Mammary epithelial cell (primary cell): Measurements from ENCODE around the gene PARD3.

Experiments used
- CTCF ChIP-seq, 2 donors: IDR thresholded peaks in 1 of 2; conservative IDR thresholded peaks in 1 of 2; 2 replicates each; pipeline ENCODE4 v1.5.1; 2011 to 2012; ENCODE audit warnings: inconsistent platforms in 2 of 2, low read length in 2 of 2, mild to moderate bottlenecking in 2 of 2, control low read depth in 1 of 2, low read depth in 1 of 2; ENCODE audit not compliant: insufficient read depth in 1 of 2; ENCODE audit errors: extremely low read depth in 1 of 2
- EZH2 ChIP-seq: IDR thresholded peaks from 2 replicates; pipeline ENCODE4 v1.6.1; 2012; ENCODE audit warnings: low read length, inconsistent platforms, borderline replicate concordance

- TF ChIP-seq EZH2, result no peak
- TF ChIP-seq CTCF (conservative IDR thresholded peaks at IDR 0.05 in 1 of 2, IDR thresholded peaks at IDR 0.05 in 1 of 2; ENCODE audit: extremely low read depth in 1 of 2, insufficient read depth in 1 of 2, low read depth in 1 of 2, low read length in 2 of 2), result no peak
These were observed 710.1 kb downstream of the PARD3 start for GRCh38 chr10:34104829-34105572.
